Stomach smooth muscle (tissue), 2 donors: ENCODE results near the gene UQCRH.
"Not testable (repeated sequence)": the region's sequence is repeated elsewhere in the genome, so short reads cannot be mapped to it uniquely, and the experiment has no call there.

Source experiments
- H3K27ac ChIP-seq: one replicate; pipeline ENCODE4 v1.7.0; 2013; ENCODE audit warnings: mild to moderate bottlenecking, low read length, inconsistent platforms
- H3K27me3 ChIP-seq, 2 donors: one replicate each; pipeline ENCODE4 v1.7.0; 2013; ENCODE audit warnings: low read length in 2 of 2; ENCODE audit not compliant: insufficient read depth in 2 of 2, control insufficient read depth in 1 of 2
- H3K36me3 ChIP-seq, 2 donors: one replicate each; pipeline ENCODE4 v1.7.0; 2013; ENCODE audit warnings: low read length in 2 of 2; ENCODE audit not compliant: control insufficient read depth in 2 of 2, insufficient read depth in 2 of 2
- H3K4me1 ChIP-seq: one replicate; pipeline ENCODE4 v1.7.0; 2013; ENCODE audit warnings: low read length; ENCODE audit not compliant: control insufficient read depth, insufficient read depth
- H3K4me3 ChIP-seq, 2 donors: one replicate each; pipeline ENCODE4 v1.7.0; 2013; ENCODE audit warnings: low read length in 2 of 2
- H3K9ac ChIP-seq, 2 donors: one replicate each; pipeline ENCODE4 v1.7.0; 2013; ENCODE audit warnings: low read length in 2 of 2, mild to moderate bottlenecking in 1 of 2
- H3K9me3 ChIP-seq, 2 donors: one replicate each; pipeline ENCODE4 v1.7.0; 2013; ENCODE audit warnings: low read length in 2 of 2; ENCODE audit not compliant: control insufficient read depth in 2 of 2
- donor health status: healthy.
- donor health status: Pancreatic carcinoma.

UQCRH gene

GRCh38 chr1:46335081-46335480 lies 31.6 kb downstream of the UQCRH start:
- peaks cover 5% of the 10 kb centered on the region for H3K4me1 ChIP-seq

DNA sequence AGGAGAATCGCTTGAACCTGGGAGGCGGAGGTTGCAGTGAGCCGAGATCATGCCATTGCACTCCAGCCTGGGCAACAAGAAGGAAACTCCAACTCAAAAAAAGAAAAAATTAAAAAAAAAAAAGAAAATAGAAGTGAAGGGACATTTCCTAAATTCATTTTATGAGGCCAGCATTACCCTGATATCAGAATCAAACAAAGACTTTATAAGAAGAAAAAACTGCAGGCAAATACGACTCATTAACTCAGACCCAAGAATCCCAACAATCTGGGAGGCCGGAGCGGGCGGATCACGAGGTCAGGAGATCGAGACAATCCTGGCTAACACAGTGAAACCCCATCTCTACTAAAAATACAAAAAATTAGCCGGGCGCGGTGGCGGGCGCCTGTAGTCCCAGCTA lies 33.9 kb downstream of the UQCRH start:
- peaks cover 11% of the 10 kb centered on the region for H3K4me1 ChIP-seq
- H3K27ac ChIP-seq, H3K27me3 ChIP-seq, H3K9me3 ChIP-seq, H3K4me3 ChIP-seq, H3K36me3 ChIP-seq, H3K9ac ChIP-seq: not testable (repeated sequence)

More at GRCh38 chr1:46335081-46335480, 31.6 kb downstream of the UQCRH start:
- no peak overlapping the region for H3K4me3 ChIP-seq
- H3K36me3 ChIP-seq = no peaks in the 10 kb centered on the region
- H3K27me3 ChIP-seq = no peaks in the 10 kb centered on the region
- no peak overlapping the region for H3K27ac ChIP-seq
- H3K9ac ChIP-seq = no peak overlapping the region
- H3K9me3 ChIP-seq = no peaks in the 10 kb centered on the region

GRCh38 chr1:46340404-46341221 lies 37.1 kb downstream of the UQCRH start, which contains the start of gene NSUN4:
Gene NSUN4, plus strand, starts transcription at chr1:46340807. Its CDS starts 20 bp downstream, at chr1:46340827.
- Histone ChIP-seq H3K4me3 (peak within 1 kb of the TSS; percentile 93 to 94), H3K27ac (peak within 1 kb of the TSS; percentile 95), H3K4me1 (peaks cover 11% of the 10 kb centered on the region), H3K9ac (peak within 1 kb of the TSS; percentile 66 to 97), H3K36me3 (peaks cover 9 to 17% of the 10 kb centered on the region in 2 donors), H3K9me3 (no peaks in the 10 kb centered on the region), H3K27me3 (no peaks in the 10 kb centered on the region)

GRCh38 chr1:46341222-46342083 lies 38.0 kb downstream of the UQCRH start:
- H3K9me3 ChIP-seq = no peaks in the 10 kb centered on the region
- H3K27me3 ChIP-seq = no peaks in the 10 kb centered on the region
- H3K27ac ChIP-seq = peak overlapping the region; percentile 95
- peaks cover 11% of the 10 kb centered on the region for H3K4me1 ChIP-seq
- H3K36me3 ChIP-seq = peaks cover 9 to 17% of the 10 kb centered on the region in 2 donors
- H3K9ac ChIP-seq = peak overlapping the region; percentile 66 to 97
- H3K4me3 ChIP-seq = peak overlapping the region; percentile 93 to 94

GRCh38 chr1:46342084-46342656 lies 38.7 kb downstream of the UQCRH start:
- Histone ChIP-seq H3K9ac (no peak overlapping the region), H3K27ac (peak overlapping the region; percentile 95), H3K36me3 (peaks cover 13 to 19% of the 10 kb centered on the region in 2 donors), H3K4me1 (peaks cover 11% of the 10 kb centered on the region), H3K27me3 (no peaks in the 10 kb centered on the region), H3K4me3 (no peak overlapping the region), H3K9me3 (no peaks in the 10 kb centered on the region)

- Histone ChIP-seq H3K9ac (no peak overlapping the region), H3K27ac (no peak overlapping the region), H3K9me3 (no peaks in the 10 kb centered on the region), H3K27me3 (no peaks in the 10 kb centered on the region), H3K4me3 (no peak overlapping the region), H3K36me3 (peaks cover 16 to 22% of the 10 kb centered on the region in 2 donors), H3K4me1 (peaks cover 11% of the 10 kb centered on the region)
Observed at GRCh38 chr1:46342677-46343350, 39.3 kb downstream of the UQCRH start.

GRCh38 chr1:46343351-46343695 lies 39.8 kb downstream of the UQCRH start:
- Histone ChIP-seq H3K9me3 (no peaks in the 10 kb centered on the region), H3K27ac (no peak overlapping the region), H3K9ac (no peak overlapping the region), H3K27me3 (no peaks in the 10 kb centered on the region), H3K4me3 (no peak overlapping the region), H3K4me1 (peaks cover 11% of the 10 kb centered on the region), H3K36me3 (peaks cover 16 to 22% of the 10 kb centered on the region in 2 donors)

DNA sequence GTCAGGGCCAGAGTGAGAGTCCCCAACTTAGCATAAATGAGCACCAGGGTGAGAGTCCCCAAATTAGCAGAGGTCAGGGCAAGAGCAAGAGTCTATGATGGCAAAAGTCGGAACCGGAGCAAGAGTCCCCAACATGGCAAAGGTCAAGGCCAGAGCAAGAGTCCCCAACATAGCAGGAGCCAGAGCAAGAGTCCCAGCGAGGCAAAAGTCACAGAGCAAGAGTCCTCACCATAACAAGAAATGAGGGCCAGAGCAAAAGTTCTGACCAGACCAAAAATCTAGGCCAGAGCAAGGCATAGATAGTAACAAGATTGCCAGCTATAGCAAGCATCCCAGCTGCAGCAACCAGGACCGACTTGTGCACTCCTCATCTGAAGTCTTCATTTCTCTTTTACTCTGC lies 40.2 kb downstream of the UQCRH start:
- Histone ChIP-seq H3K4me1 (peaks cover 11% of the 10 kb centered on the region), H3K9ac (no peak overlapping the region), H3K36me3 (peaks cover 16 to 22% of the 10 kb centered on the region in 2 donors), H3K27me3 (no peaks in the 10 kb centered on the region), H3K4me3 (no peak overlapping the region), H3K27ac (no peak overlapping the region), H3K9me3 (no peaks in the 10 kb centered on the region)

- Histone ChIP-seq H3K9me3 (no peaks in the 10 kb centered on the region), H3K27ac (no peak overlapping the region), H3K36me3 (peaks cover 19 to 25% of the 10 kb centered on the region in 2 donors), H3K4me3 (no peak overlapping the region), H3K27me3 (no peaks in the 10 kb centered on the region), H3K4me1 (peaks cover 9% of the 10 kb centered on the region), H3K9ac (no peak overlapping the region)
Observed at GRCh38 chr1:46344481-46344880, 41.0 kb downstream of the UQCRH start.

GRCh38 chr1:46345281-46345680 lies 41.8 kb downstream of the UQCRH start:
- H3K36me3 ChIP-seq = peaks cover 22 to 29% of the 10 kb centered on the region in 2 donors
- no peaks in the 10 kb centered on the region for H3K9me3 ChIP-seq
- H3K27me3 ChIP-seq = no peaks in the 10 kb centered on the region
- no peak overlapping the region for H3K27ac ChIP-seq
- H3K4me3 ChIP-seq = no peak overlapping the region
- no peak overlapping the region for H3K9ac ChIP-seq
- H3K4me1 ChIP-seq = peaks cover 6% of the 10 kb centered on the region
